GM10248 (cell line): ENCODE results near the gene MRTO4.
"Not testable (repeated sequence)": the region's sequence is repeated elsewhere in the genome, so short reads cannot be mapped to it uniquely, and the experiment has no call there.

Experiments used
- CTCF ChIA-PET: fragments of 300-600 bp; sonication (Branson Sonifier 250); formaldehyde crosslinking; extraction: SDS; loops from one replicate; lab custom pipeline; 2021; ENCODE audit warnings: antibody characterized with exemption; lab: Yijun Ruan, JAX
- POLR2A ChIA-PET: fragments of 350-650 bp; sonication (Branson Sonifier 250); formaldehyde crosslinking; extraction: SDS; loops from one replicate; lab custom pipeline; 2020; ENCODE audit warnings: antibody characterized with exemption; lab: Yijun Ruan, JAX
- DNase-seq: peaks from one replicate; pipeline ENCODE4 v3.0.0; 2012; ENCODE audit errors: extremely low spot score
- CTCF ChIP-seq: IDR thresholded peaks from 2 replicates; pipeline ENCODE4 v1.5.1; 2012; ENCODE audit warnings: mild to moderate bottlenecking, low read depth; ENCODE audit errors: extremely low read depth, missing control alignments, control extremely low read depth

Gene MRTO4

GRCh38 chr1:19212167-19212566, 39.4 kb upstream of the MRTO4 start:
- ChIA-PET CTCF (interaction anchor here (1.2 kb wide), 1 partner anchor 28 kb away, joined by 4 read pairs; no protein-coding TSS in a partner anchor), POLR2A (no interaction called here)
- DNase-seq: no peak
- no peak for TF ChIP-seq CTCF

- TF ChIP-seq CTCF: no peak
- ChIA-PET POLR2A (no interaction called here), CTCF (no interaction called here)
- no peak for DNase-seq
Measured at GRCh38 chr1:19213580-19213979, 38.0 kb upstream of the MRTO4 start.

- POLR2A ChIA-PET, DNase-seq: not testable (repeated sequence)
- CTCF ChIA-PET: interaction anchor here (0.9 to 1.7 kb wide), 3 partner anchors 10 to 333 kb away, joined by 3 to 4 read pairs (median 4); no protein-coding TSS in a partner anchor
Measured at GRCh38 chr1:19216585-19216984, 35.0 kb upstream of the MRTO4 start.

GRCh38 chr1:19219451-19219850, 32.2 kb upstream of the MRTO4 start:
- TF ChIP-seq CTCF: no peak
- ChIA-PET POLR2A (no interaction called here), CTCF (interaction anchor here (0.7 to 2.0 kb wide), 6 partner anchors 9 to 312 kb away, joined by 3 to 6 read pairs (median 4); partner anchors contain the start of gene UBR4)
- no peak for DNase-seq

GRCh38 chr1:19220080-19220846, 31.3 kb upstream of the MRTO4 start:
- ChIA-PET CTCF (interaction anchor here (0.7 to 2.0 kb wide), 9 partner anchors 9 to 433 kb away, joined by 3 to 6 read pairs (median 3); partner anchors contain the start of gene UBR4), POLR2A (no interaction called here)
- no peak for DNase-seq
- TF ChIP-seq CTCF: no peak

- DNase-seq: no peak
- no peak for TF ChIP-seq CTCF
- CTCF ChIA-PET: interaction anchor here (1.0 to 2.0 kb wide), 5 partner anchors 9 to 433 kb away, joined by 3 to 6 read pairs (median 5); partner anchors contain the start of gene UBR4
- POLR2A ChIA-PET: no interaction called here
Measured at GRCh38 chr1:19220991-19221390, 30.6 kb upstream of the MRTO4 start.

GRCh38 chr1:19222573-19222972, 29.0 kb upstream of the MRTO4 start:
- DNase-seq: no peak
- ChIA-PET CTCF (interaction anchor here (0.6 to 1.6 kb wide), 8 partner anchors 9 to 384 kb away, joined by 3 to 6 read pairs (median 3); no protein-coding TSS in a partner anchor), POLR2A (no interaction called here)
- TF ChIP-seq CTCF: no peak
